Tibial nerve (tissue), 4 donors: ENCODE measurements around the gene CDC23. TPM values are rescaled to one million over a fixed set of nuclear protein-coding genes. Genes with fewer than 3 reads are reported as not detected.

Experiments used
- DNase-seq, 2 donors: peaks; one replicate each; pipeline ENCODE4 v3.0.0-alpha.2; 2019; ENCODE audit warnings: low spot score in 2 of 2
- H3K27ac ChIP-seq, 4 donors: fragments of 200-600 bp; sonication (generic) in 3 of 4; one replicate each; pipeline ENCODE4 v1.5.1; 2017 to 2019; ENCODE audit warnings: mild to moderate bottlenecking in 1 of 4
- H3K27me3 ChIP-seq, 2 donors: fragments of 200-600 bp; sonication (generic) in 1 of 2; one replicate each; pipeline versions ENCODE4 v1.5.1 to v1.6.0; 2017 to 2019
- H3K36me3 ChIP-seq, 3 donors: fragments of 200-600 bp; sonication (generic); one replicate each; pipeline ENCODE4 v1.5.1; 2018 to 2019
- H3K4me1 ChIP-seq, 4 donors: fragments of 200-600 bp; sonication (generic) in 3 of 4; one replicate each; pipeline ENCODE4 v1.5.1; 2017 to 2019
- H3K4me3 ChIP-seq, 4 donors: fragments of 200-600 bp; sonication (generic) in 3 of 4; one replicate each; pipeline ENCODE4 v1.5.1; 2017 to 2019; ENCODE audit warnings: mild to moderate bottlenecking in 1 of 4, moderate library complexity in 1 of 4
- H3K9me3 ChIP-seq, 4 donors: fragments of 200-600 bp; sonication (generic) in 3 of 4; one replicate each; pipeline ENCODE4 v1.5.1; 2017 to 2019
- CTCF ChIP-seq, 5 experiments: fragments of 200-600 bp in 3 of 5; fragments of 450-650 bp in 2 of 5; sonication (generic) in 3 of 5; IDR thresholded peaks; one replicate each; pipeline ENCODE4 v1.5.1; 2016 to 2019; ENCODE audit warnings: antibody characterized with exemption in 5 of 5, mild to moderate bottlenecking in 3 of 5, moderate library complexity in 2 of 5
- EP300 ChIP-seq, 2 donors: sonication (generic); formaldehyde crosslinking; IDR thresholded peaks; one replicate each; pipeline ENCODE4 v1.6.1; 2017; ENCODE audit warnings: antibody characterized with exemption in 2 of 2, mild to moderate bottlenecking in 1 of 2
- POLR2A ChIP-seq, 2 donors: fragments of 450-650 bp; IDR thresholded peaks; one replicate each; pipeline ENCODE4 v1.6.1; 2017; ENCODE audit warnings: antibody characterized with exemption in 2 of 2, mild to moderate bottlenecking in 2 of 2, moderate library complexity in 2 of 2
- WGBS, 2 donors: methylation state at CpG; one replicate each; pipeline ENCODE4 v1.1.5; 2018; 5-methylcytosine and 5-hydroxymethylcytosine counted together
- total RNA-seq, 4 donors: library from RNA; depleted of rRNA; stranded (reverse); fragments of >200 nt; gene quantifications; one replicate each; pipeline ENCODE4 v1.1.0, GENCODE V29; 2016

The CDC23 gene
- total RNA-seq, 4 donors from 2014 or later: 13.1 to 17.6 (median 14.9) TPM

- Histone ChIP-seq H3K27me3 (no peaks in the 10 kb centered on the region), H3K36me3 (no peaks in the 10 kb centered on the region), H3K27ac (peak overlapping the region; percentile 34 to 88 (median 78)), H3K4me1 (peaks cover 0 to 39% (median 24%) of the 10 kb centered on the region in 4 donors), H3K9me3 (no peaks in the 10 kb centered on the region), H3K4me3 (no peak overlapping the region)
- DNase-seq: no peak
- no peak for TF ChIP-seq CTCF (IDR thresholded peaks at IDR 0.05)
- 59 to 61% methylated on average over 3 of the region's 3 CpGs for WGBS, 2 donors
Measured at GRCh38 chr5:138240650-138241385, 27.7 kb upstream of the CDC23 start.

DNA sequence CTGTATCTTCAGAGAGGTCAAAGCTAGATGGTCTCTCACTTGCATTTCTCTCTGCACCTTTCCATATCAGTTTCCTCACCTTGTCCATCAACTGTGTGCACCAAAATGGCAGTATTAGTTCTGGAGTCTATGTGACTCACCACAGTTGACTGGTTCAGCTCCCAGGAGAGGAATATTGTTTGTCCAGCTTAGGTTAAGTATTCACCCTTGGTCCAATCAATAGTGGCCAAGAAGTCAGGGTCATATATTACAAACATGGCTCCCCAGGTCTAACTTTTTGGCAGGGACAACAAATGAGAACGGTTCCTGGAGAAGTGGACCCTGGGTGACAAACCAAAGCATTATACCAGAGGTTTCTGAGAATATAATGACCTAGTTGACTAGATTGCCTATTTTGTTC, 24.9 kb upstream of the CDC23 start:
- Histone ChIP-seq H3K27me3 (no peaks in the 10 kb centered on the region), H3K9me3 (no peaks in the 10 kb centered on the region), H3K4me1 (peaks cover 0 to 22% (median 15%) of the 10 kb centered on the region in 4 donors), H3K36me3 (no peaks in the 10 kb centered on the region), H3K27ac (no peak overlapping the region), H3K4me3 (no peak overlapping the region)
- WGBS, 2 donors: 66 to 80% methylated on average over 1 of the region's 1 CpG
- TF ChIP-seq CTCF (IDR thresholded peaks at IDR 0.05) (no peak), POLR2A (IDR thresholded peaks at IDR 0.05) (no peak), EP300 (IDR thresholded peaks at IDR 0.05) (no peak)
- no peak for DNase-seq

- Histone ChIP-seq H3K27me3 (no peaks in the 10 kb centered on the region), H3K4me1 (peaks cover 0 to 19% (median 6%) of the 10 kb centered on the region in 4 donors), H3K4me3 (no peak overlapping the region), H3K9me3 (no peaks in the 10 kb centered on the region), H3K27ac (no peak overlapping the region), H3K36me3 (no peaks in the 10 kb centered on the region)
- WGBS, 2 donors: 83 to 93% methylated on average over 2 of the region's 2 CpGs
- DNase-seq: no peak
- TF ChIP-seq CTCF (IDR thresholded peaks at IDR 0.05) (no peak), POLR2A (IDR thresholded peaks at IDR 0.05) (no peak), EP300 (IDR thresholded peaks at IDR 0.05) (no peak)
Measured at GRCh38 chr5:138234651-138235050, 21.5 kb upstream of the CDC23 start.

- Histone ChIP-seq H3K4me1 (peaks cover 0 to 19% (median 6%) of the 10 kb centered on the region in 4 donors), H3K36me3 (no peaks in the 10 kb centered on the region), H3K27ac (no peak overlapping the region), H3K9me3 (no peaks in the 10 kb centered on the region), H3K27me3 (no peaks in the 10 kb centered on the region), H3K4me3 (no peak overlapping the region)
- WGBS, 2 donors: 79 to 88% methylated on average over 2 of the region's 2 CpGs
- DNase-seq: no peak
- TF ChIP-seq CTCF (IDR thresholded peaks at IDR 0.05) (no peak), EP300 (IDR thresholded peaks at IDR 0.05) (no peak), POLR2A (IDR thresholded peaks at IDR 0.05) (no peak)
Measured at GRCh38 chr5:138233280-138233679, 20.2 kb upstream of the CDC23 start.

- H3K4me3 ChIP-seq: no peak overlapping the region
- H3K27me3 ChIP-seq: no peaks in the 10 kb centered on the region
- H3K27ac ChIP-seq: no peak overlapping the region
- TF ChIP-seq EP300 (IDR thresholded peaks at IDR 0.05): no peak
- TF ChIP-seq CTCF (IDR thresholded peaks at IDR 0.05): no peak
- TF ChIP-seq POLR2A (IDR thresholded peaks at IDR 0.05): no peak
- peaks cover 0 to 19% (median 6%) of the 10 kb centered on the region in 4 donors for H3K4me1 ChIP-seq
- no peak for DNase-seq
- 52 to 58% methylated on average over 7 of the region's 7 CpGs for WGBS, 2 donors
- peaks cover 0 to 9% (median 0%) of the 10 kb centered on the region in 4 donors for H3K9me3 ChIP-seq
- no peaks in the 10 kb centered on the region for H3K36me3 ChIP-seq
Measured at GRCh38 chr5:138230981-138231589, 18.0 kb upstream of the CDC23 start.
